ENCODE results near the gene GNPNAT1.
A peak's percentile ranks its signal among the peaks of the same experiment; 100 is the strongest.
"Not testable (repeated sequence)": the region's sequence is repeated elsewhere in the genome, so short reads cannot be mapped to it uniquely, and the experiment has no call there.

Gene GNPNAT1

DNA sequence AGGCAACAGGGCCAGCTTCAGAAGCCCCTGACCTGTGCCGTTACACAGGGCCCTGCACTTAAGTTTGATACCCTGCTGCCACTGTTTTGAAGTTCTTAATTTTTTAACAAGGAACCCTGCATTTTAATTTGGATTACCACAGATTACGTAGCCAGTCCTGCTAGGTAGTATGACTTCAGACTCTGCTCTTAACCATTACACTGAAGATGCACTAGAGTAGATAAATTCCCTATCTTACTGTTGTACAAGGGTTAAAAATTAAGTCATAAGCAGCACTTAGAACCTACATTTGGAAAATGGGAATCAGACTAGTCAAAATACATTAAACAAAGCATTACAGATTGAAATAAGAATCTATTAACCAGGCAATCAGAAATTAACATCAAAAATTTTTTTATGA lies 2.3 kb downstream of the GNPNAT1 start:
- DNase-seq = no peak

DNA sequence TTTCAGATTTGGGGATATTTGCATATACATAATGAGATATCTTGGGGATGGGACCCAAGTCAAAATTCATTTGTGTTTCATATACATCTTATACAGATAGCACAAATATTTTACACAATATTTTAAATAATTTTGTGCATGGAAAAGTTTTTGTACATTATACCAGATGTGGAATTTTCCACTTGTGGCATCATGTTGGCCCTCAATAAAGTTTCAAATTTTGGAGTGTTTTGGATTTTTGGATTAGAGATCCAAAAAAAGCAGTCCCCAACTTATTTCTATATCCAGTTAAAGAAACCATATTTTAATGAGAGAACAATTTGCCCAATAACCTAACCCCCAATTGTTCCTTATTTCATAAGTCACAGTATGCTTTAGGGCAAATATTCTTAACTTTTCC lies 4.5 kb downstream of the GNPNAT1 start:
- DNase-seq = no peak

DNA sequence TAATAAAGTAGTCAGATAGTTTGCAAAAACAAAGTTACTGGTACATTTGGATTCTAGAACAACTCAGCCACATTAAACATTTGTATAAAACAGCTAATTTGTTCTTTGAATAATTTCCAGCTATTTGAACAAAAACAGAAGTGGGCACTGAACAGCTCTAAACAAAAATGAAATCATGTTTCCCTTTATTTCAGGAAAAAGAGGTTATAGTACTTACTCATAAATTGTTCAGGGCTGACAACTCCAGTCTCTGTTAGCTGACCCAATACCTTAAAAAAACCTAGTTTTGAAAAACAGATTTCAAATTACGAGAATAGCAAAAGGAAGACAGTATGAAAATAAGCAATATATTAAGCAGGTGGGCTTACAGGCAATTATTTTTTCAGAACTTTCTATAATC lies 8.2 kb downstream of the GNPNAT1 start:
- no peak for DNase-seq

DNA sequence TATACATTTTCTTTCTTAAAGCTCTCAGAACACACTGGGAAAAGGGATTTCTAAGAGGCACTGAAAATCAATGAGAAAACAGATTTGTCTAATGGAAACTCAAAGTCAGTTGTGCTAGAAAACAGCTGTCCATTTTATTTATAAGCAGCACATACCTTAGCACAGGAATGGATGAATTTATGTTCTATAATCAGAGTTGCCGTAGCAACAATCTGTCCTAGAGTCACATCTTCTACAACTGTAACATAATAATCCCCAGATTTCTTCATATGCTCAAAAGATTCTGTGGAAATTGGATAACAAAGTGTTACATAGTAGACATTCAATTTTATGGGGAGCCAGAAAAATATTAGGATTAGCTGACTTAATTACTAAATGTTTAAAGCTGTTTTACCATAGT lies 9.8 kb downstream of the GNPNAT1 start:
- DNase-seq = no peak

DNA sequence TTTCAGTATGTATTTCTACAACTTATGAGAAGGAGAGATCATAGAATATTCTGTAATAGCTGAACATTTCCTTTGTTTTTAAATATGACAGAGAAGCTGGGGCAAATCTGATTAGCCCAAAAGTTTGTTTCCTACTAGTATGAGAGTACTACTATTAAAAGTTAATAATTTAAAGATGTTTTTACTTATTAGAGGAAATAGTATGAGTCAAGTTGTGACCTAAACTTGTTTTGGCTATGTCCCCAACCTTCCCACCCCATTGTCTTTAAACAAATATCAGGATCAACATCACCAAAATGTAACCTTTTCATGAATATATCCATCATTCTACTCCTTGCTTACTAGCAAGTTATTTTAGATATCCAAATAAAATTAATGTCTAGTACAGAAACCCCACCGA lies 10.5 kb downstream of the GNPNAT1 start:
- no peak for DNase-seq

DNA sequence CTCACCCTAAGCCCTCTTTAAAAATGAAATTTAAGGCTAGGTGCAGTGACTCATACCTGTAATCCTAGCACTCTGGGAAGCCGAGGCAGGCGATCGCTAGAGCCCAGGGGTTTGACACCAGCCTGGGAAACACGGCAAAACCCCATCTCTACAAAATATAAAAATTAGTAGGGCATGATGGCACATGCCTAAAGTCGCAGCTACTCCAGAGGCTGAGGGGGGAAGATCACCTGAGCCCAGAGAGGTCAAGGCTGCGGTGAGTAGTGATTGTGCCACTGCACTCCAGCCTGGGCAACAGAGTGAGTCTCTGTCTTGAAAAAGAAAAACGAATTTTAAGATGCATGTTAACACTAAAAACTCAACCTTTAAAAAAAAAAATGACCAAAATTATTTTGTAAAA lies 12.7 kb downstream of the GNPNAT1 start:
- DNase-seq = no peak

DNA sequence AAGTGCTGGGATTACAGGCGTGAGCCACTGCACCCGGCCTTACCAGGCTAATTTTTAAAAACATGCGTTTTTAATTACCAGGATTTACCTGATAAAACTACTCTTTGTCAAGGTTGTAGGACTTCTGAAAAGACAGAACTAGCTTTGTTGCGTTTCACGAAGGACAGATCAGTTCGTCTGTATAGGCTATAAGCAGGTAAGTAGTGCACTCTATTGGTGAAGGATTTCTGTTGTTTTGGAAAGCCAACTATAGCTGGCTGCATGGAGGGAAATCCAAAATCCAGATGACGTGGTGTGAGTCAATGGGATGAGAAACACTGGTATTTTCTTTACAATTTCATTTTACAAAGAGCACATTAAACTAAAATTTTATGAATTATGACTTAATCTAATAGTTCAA lies 14.6 kb downstream of the GNPNAT1 start:
- no peak for DNase-seq

DNA sequence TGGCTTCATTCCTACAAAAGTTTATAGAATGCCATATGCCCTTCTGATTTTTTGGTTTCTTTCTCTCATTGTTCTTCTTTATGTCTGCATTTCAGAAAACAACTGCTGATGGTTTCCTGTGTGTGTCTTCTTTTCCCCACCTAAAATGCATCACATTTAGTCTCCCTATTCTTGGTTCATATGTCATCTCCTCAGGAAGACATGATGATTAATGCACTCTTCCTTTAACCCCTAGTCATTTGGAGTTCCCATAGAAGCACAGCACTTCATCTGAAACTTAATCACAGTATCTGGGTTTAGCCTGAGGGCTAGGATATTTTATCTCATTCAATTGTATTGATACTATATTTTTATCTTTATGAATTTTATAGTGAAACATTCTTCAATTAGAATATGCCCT lies 21.5 kb downstream of the GNPNAT1 start:
- DNase-seq = no peak

DNA sequence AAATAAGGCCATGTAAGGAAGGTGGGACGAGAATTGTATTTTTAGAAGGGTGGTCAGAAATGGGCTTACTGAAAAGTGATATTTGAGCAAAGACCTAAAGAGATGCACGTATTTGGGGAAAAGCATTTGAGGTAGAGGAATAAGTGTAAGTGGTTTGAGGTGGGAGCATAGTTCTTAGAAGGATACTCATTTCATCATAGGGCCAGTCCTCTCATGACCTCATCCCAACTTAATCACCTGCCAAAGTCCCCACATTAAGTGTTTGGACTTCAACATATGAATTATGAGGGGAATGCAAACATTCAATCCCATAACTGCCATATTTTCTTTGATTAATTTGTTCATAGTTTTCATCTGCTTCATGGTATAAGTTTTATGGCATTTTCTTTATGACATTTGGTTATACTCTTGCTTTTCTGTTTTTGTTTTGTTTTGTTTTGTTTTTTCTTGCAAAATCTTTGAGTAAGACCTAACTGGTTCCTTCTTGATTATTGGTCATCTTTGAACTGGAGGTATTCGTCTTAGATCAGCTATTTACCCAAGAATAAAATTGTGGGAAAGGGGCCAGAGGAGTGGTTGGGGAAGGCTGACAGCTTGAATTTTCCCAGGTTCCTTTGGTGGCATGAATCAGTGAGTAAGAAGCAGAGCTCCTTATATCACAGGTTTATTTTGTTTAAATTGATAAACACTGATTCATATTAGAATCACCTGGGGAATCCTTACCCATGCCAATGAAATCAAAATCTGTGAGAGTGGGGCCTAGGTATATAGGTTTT lies 24.2 kb downstream of the GNPNAT1 start:
- no peak for DNase-seq

DNA sequence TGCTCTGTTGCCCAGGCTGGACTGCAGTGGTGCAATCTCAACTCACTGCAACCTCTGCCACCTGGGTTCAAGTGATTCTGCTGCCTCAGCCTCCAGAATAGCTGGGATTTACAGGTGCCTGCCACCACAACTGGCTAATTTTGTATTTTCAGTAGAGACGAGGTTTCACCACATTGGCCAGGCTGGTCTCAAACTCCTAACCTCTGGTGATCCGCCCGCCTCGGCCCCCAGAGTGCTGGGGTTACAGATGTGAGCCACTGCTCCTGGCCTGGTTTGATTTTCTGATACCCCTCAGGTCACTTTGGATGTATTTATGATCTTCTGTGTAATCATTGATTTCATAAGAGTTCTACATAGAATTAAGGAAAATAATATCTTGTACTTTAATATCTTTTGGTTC lies 28.5 kb downstream of the GNPNAT1 start:
- DNase-seq = not testable (repeated sequence)

DNA sequence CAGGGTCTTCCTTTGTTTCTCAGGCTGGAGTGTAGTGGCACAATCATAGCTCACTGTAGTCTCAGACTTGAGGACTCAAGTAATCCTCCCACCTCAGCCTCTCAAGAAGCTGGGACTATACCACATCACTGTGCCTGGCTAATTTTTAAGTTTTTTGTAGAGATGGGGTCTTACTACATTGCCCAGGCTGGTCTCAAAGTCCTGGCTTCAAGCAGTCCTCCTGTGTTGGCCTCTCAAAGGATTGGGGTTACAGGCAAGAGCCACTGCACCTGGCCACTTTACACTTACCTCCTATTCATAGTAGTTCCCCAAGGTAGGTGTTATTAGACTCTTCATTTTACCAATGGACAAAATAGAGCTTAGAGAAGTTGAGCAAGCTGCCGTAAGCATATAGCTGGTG lies 32.3 kb downstream of the GNPNAT1 start:
- DNase-seq = no peak

DNA sequence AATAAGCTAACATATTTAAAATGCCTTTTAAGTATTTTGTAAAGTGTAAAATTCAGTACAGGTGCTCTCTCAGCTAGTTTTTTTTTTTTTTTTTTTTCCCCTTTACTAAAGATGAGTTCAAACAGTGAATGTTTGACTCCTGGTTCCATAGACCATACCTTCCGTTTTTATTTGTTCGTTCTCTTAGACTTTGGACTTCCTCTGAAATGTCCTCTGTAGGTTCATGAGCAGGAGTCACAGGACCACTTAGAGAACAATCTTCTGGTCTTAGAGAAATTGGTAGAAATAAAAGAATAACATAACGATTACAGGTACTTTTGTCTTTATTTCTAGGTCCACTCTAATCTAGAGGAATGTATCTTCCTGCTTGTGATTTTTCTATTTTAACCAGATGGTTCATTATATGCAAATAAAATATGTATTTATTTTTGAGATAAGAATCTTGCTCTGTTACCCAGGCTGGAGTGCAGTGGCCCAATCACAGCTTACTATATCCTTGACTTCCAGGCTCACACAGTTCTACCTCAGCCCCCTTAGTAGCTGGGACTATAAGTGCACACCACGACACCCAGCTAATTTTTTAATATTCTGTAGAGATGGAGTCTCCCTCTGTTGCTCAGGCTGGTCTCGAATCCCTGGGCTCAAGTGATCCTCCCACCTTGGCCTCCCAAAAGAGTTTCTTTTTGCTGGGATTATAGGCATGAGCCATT lies 35.6 kb downstream of the GNPNAT1 start:
- DNase-seq = no peak

DNA sequence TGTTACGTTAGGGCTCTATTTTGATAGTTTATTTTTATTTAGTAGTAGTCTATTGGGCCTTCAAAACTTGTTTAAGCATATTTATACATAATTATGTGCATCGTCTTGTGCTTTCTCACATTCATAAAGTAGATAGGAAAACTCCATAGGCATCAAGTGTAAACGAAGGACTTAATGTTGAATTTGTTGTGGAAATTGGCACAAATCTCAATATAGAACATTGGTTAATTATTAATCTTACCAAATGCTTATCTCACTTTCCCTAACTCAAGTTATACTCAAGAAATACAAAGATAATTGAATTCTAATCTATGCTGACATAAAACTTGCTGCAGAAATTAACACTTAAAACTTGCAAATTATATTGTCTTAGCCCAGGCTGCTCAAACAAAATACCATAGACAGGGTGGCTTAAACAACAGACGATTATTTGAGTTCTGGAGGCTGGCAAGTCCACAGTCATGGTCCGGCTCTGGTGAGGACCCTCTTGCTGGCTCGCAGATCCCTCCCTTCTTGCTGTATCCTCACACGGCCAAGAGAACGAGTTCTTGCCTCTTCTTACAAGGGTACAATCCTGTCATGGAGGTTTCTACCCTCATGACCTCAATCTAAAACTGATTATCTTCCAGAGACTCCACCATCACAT lies 42.6 kb downstream of the GNPNAT1 start:
- no peak for DNase-seq

DNA sequence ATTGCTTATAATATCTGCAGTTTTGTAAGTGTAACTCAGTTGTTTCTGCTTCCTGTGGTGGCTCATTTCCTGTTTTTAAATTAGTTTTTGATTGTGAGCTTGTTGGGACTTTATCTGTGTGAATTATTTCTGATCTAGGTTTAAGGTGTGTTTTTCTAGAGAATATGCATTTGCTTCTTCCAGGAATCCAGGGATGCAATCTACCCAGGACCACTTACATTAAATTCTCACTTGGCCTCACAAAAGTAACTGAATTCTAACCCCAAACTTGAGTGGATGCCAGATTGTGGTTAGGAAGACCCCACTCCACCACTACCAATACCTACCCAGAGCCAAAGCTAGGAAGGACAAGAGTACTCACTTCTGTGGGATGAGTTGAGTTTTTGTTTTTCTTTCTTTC lies 49.5 kb downstream of the GNPNAT1 start:
- DNase-seq = no peak

DNA sequence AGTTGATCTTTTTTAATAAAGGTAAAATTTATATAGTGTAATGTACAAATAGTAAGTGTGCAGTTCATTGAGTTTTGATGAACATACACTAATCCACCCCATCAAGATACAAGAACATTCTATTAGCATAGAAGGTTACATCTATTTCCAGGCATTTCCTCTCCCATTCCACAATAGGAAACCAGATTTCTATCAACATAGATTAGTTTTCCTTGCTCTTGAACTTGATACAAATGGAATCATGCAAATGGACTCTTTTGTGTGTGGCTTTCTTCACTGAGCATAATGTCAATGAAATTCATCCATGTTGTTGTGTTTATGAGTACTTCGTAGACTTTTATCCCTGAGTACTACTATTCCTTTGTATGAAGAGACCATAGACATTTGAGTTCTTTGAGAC lies 50.7 kb downstream of the GNPNAT1 start:
- DNase-seq = no peak

DNA sequence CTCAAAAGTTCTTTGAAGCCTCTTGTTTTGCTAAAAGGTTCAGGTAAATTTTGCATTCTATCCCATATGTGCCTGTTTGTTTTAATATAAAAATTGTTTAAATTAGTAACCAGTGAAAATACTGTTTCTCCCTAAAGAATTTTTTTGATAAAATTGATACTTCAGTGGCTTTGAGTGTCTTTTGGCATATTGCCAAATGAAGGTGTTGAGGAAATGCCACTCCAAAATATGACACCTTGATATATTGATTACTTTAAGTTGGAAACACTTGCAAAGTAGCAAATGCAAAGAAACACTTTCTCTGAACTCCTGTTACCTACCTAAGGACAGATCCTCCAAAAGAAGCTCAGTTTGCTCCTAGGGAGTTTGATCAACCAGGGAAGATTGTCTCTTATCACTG lies 53.0 kb downstream of the GNPNAT1 start:
- no peak for DNase-seq

DNA sequence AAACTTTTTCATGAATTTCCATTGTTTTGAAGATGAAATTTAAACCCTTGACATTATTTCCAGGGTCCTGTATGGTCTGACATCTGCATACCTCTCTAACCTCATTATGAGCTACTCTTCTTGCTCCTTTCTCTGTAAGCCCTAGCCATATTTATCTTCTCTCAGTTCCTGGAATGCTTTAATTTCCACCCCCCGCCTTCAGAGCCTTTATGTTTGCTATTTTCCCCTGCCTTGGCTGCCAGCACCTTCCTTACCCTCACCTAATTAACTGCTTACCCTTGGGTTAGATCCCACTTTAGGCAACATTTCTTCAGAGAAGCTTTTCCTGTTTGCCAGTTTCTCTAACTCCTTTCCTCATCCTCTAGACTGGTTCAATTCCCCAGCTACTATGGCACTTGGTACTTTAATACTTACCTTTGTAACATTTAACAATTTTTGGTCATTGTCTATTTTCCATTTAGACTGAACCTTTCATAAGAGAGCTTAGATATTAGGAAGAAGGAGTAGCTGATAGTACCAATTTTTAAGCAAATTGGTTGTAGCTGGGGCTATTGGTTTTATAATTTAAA lies 55.4 kb downstream of the GNPNAT1 start:
- no peak for DNase-seq

DNA sequence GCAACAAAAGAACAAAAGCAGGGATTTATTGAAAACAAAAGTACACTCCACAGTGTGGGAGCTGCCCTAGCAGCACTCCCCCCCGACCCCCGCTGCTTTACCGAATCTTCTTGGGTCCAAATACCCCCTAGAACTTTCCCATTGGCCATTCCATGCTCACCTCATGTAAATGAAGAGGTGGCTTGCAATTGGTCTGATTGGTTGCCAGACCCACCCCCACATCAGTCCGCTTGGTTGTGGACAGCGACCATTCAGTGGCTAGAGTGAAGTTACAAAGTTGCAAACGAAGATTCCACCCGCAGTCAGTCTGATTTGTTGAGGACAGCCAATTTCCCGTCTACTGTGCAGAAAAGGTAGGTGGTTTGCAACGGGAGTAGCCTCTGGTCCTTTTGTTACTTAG lies 57.6 kb downstream of the GNPNAT1 start:
- DNase-seq = no peak

DNA sequence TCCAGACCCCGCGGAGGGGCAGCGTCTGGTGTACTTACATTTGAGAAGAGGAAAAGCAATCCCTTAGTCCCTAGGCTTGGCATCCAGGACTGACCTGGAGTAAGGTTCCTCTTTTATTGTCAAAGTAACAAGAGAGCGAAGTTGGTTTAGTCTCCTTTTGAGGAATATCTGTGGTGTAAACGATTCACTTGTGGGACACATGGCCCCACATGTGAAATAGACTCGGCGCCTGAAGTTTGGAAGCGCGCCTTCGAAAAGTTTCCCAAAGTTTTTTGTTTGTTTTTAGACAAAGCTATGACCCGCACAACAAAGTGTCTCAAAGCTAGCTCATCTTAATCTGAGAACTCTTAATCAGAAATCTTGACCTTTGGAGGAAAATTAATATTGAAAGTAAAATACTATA lies 60.7 kb downstream of the GNPNAT1 start:
- no peak for DNase-seq

DNA sequence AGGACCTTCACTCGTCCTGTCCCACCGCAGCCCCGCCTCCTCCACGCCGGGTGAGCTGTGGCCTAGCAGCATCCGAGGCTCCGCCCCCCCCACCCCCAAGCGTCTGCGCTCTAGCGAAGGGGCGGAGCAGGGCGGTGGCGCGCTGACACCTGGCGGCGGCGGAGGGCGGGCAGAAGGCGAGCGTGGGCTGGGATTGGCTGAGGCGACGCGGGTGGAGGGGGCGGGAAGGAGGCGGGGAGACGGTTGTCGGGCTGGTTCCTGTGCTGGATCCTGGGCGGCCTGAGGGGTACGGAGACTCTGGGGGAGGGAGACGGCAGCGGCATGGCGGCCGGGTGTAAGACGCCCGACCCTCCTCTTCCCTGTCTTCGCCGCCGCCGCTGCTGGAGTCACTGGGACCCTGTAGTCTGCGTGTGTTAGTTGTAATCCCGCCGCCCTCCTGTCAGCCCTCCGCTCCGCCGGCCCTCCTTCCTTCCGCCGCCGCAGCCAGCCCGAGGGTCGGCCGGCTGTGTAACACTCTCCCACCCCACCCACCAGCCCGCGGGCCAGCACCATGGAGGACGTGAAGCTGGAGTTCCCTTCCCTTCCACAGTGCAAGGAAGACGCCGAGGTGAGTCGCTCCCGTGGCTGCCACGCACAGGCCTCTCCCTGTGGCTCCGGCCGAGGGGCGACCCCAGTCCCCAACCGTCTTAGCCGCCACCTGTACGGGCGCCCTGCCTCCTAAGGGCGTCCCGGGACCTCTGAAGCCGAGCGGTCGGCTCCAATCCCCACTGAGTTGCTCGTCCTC lies 61.3 kb downstream of the GNPNAT1 start, which contains the start of gene STYX:
TSS of gene STYX (plus strand) at position 242 of the 784 bp plus-strand sequence. CDS start at position 551, 309 bp downstream.
- DNase-seq = peak; percentile 92

DNA sequence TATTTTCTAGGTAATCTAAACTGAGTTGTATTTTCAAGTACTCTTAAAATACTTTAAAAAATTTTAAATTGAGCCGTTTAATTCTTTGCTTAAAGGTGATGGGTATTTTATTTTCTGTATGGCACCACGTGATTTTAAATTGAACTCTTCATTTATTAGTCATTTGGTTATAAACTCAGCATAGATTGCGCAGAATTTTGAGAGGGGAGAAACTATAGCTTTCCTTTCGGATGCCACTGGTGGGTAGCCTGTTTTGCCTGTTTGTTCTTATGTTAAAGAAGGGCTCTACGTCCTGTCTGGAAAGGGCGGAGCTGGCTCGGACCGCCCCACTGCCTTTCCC lies 61.9 kb downstream of the GNPNAT1 start:
- no peak for DNase-seq

DNA sequence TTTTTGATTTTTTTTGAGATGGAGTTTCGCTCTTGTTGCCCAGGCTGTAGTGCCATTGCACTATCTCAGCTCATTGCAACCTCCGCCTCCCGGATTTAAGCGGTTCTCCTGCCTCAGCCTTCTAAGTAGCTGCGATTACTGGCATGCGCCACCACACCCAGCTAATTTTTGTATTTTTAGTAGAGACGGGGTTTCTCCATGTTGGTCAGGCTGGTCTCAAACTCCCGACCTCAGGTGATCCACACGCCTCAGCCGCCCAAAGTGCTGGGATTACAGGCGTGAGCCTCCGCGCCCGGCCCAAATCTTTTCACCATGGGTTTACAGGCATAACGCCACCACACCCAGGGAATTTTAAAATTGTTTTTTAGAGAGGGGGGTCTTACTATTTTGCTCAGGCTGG lies 62.4 kb downstream of the GNPNAT1 start:
- DNase-seq = not testable (repeated sequence)

DNA sequence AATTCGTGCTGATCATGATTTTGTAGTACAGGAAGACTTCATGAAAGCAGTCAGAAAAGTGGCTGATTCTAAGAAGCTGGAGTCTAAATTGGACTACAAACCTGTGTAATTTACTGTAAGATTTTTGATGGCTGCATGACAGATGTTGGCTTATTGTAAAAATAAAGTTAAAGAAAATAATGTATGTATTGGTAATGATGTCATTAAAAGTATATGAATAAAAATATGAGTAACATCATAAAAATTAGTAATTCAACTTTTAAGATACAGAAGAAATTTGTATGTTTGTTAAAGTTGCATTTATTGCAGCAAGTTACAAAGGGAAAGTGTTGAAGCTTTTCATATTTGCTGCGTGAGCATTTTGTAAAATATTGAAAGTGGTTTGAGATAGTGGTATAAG lies 63.9 kb downstream of the GNPNAT1 start:
- DNase-seq = not testable (repeated sequence)
